DND-41 (cell line): ENCODE data around the gene EIF2S3.

Experiments
- CTCF ChIP-seq: IDR thresholded peaks from 2 replicates; pipeline ENCODE4 v1.5.1; 2012; ENCODE audit warnings: borderline replicate concordance, low read length, moderate library complexity, mild to moderate bottlenecking; ENCODE audit not compliant: poor library complexity, severe bottlenecking; ENCODE audit errors: extremely low read depth
- EZH2 ChIP-seq: IDR thresholded peaks from 3 replicates; pipeline ENCODE4 v1.6.1; 2012; ENCODE audit warnings: borderline replicate concordance, low read depth, mild to moderate bottlenecking, moderate library complexity, low read length, inconsistent platforms; ENCODE audit not compliant: severe bottlenecking

GRCh38 chrX:24099394-24099793 lies 44.6 kb downstream of the EIF2S3 start:
- TF ChIP-seq CTCF (no peak), EZH2 (no peak)
